Jurkat, Clone E6-1 (cell line): Measurements from ENCODE around the gene ARID5A.
"Not testable (repeated sequence)": the region's sequence is repeated elsewhere in the genome, so short reads cannot be mapped to it uniquely, and the experiment has no call there.

ENCODE experiments used
- DNase-seq: peaks from one replicate; pipeline ENCODE4 v3.0.0-alpha.2; 2011; ENCODE audit warnings: low read depth, low spot score
- H3K4me3 ChIP-seq: 2 replicates; pipeline ENCODE4 v1.5.1; 2011; ENCODE audit warnings: mild to moderate bottlenecking, low read length, control low read depth, moderate library complexity

The ARID5A gene

GRCh38 chr2:96551605-96552314, 15.2 kb downstream of the ARID5A start:
- H3K4me3 ChIP-seq = no peak overlapping the region
- no peak for DNase-seq

- no peak overlapping the region for H3K4me3 ChIP-seq
- DNase-seq = no peak
These were observed 16.0 kb downstream of the ARID5A start for GRCh38 chr2:96552315-96553175.

- no peak for DNase-seq
These were observed 16.8 kb downstream of the ARID5A start for GRCh38 chr2:96553176-96553956.

GRCh38 chr2:96553957-96554292, 17.4 kb downstream of the ARID5A start:
- peak overlapping the region; percentile 36 for H3K4me3 ChIP-seq
- not testable (repeated sequence) for DNase-seq

More at GRCh38 chr2:96553176-96553956, 16.8 kb downstream of the ARID5A start:
- H3K4me3 ChIP-seq = no peak overlapping the region

- peak; percentile 45 for DNase-seq
- peak overlapping the region; percentile 36 for H3K4me3 ChIP-seq
These were observed 18.0 kb downstream of the ARID5A start for GRCh38 chr2:96554293-96555145.

- no peak overlapping the region for H3K4me3 ChIP-seq
- no peak for DNase-seq
These were observed 18.6 kb downstream of the ARID5A start for GRCh38 chr2:96555146-96555610.

GRCh38 chr2:96556441-96557330, 20.1 kb downstream of the ARID5A start:
- no peak overlapping the region for H3K4me3 ChIP-seq
- no peak for DNase-seq

GRCh38 chr2:96557421-96557820, 20.9 kb downstream of the ARID5A start:
- DNase-seq, H3K4me3 ChIP-seq: not testable (repeated sequence)

GRCh38 chr2:96558061-96558460, 21.5 kb downstream of the ARID5A start:
- DNase-seq = no peak
- H3K4me3 ChIP-seq = no peak overlapping the region

- DNase-seq = no peak
- no peak overlapping the region for H3K4me3 ChIP-seq
These were observed 21.9 kb downstream of the ARID5A start for GRCh38 chr2:96558485-96558884.

- DNase-seq = no peak
- no peak overlapping the region for H3K4me3 ChIP-seq
These were observed 27.5 kb downstream of the ARID5A start for GRCh38 chr2:96564026-96564425.

- DNase-seq = no peak
- H3K4me3 ChIP-seq = no peak overlapping the region
These were observed 28.0 kb downstream of the ARID5A start for GRCh38 chr2:96564563-96564962.

- DNase-seq = no peak
- H3K4me3 ChIP-seq = no peak overlapping the region
These were observed 28.6 kb downstream of the ARID5A start for GRCh38 chr2:96565111-96565510.

- H3K4me3 ChIP-seq = no peak overlapping the region
- DNase-seq = no peak
These were observed 31.5 kb downstream of the ARID5A start for GRCh38 chr2:96568094-96568493.

- H3K4me3 ChIP-seq = no peak overlapping the region
- no peak for DNase-seq
These were observed 37.8 kb downstream of the ARID5A start for GRCh38 chr2:96574364-96574763.

- no peak for DNase-seq
These were observed 39.4 kb downstream of the ARID5A start for GRCh38 chr2:96575785-96576456.

GRCh38 chr2:96577501-96577900, 40.9 kb downstream of the ARID5A start:
- no peak overlapping the region for H3K4me3 ChIP-seq

More at GRCh38 chr2:96575785-96576456, 39.4 kb downstream of the ARID5A start:
- no peak overlapping the region for H3K4me3 ChIP-seq

More at GRCh38 chr2:96577501-96577900, 40.9 kb downstream of the ARID5A start:
- no peak for DNase-seq
